Measurements from ENCODE around the gene OGDHL. TPM values are rescaled to one million over a fixed set of nuclear protein-coding genes. Genes with fewer than 3 reads are reported as not detected.
"Not testable (repeated sequence)": the region's sequence is repeated elsewhere in the genome, so short reads cannot be mapped to it uniquely, and the experiment has no call there.

The OGDHL gene
- total RNA-seq, 1 donor, result not detected

DNA sequence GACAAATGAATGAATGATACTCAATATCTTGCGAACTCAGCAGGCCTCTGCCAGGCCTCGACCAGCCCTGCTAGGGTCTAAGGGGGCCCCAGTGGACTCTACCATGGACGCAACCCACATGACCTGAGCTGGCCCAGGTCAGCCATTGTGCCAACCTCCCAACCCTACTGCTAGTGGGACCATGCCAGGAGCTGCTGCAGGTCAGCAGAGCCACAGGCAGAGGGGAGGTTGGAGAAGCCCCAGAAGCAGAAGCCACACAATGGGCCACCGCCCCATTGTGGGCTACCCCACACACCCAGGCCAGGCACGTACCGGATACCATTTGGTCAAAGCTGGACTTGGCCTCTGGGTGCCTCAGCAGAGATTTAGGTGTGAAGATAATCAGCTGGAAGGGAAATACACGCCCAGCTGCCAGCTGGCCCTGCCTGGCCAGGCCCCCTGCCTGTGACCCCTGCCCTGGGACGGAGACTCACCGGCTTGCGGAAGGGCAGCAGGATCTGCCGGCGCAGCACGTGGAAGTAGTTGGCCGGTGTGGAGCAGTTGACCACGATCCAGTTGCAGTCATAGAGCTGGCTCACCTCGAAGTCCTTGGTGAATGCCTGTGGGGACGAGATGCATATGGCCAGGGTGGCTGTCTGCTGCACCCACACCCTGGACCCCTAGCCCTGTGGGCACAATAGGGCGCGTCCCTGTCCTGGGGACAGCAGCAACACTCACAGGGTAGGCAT lies 24.5 kb downstream of the OGDHL start:
- no peaks in the 10 kb centered on the region for H3K9me3 ChIP-seq (ENCODE audit: low read depth, low read length)
- H3K4me1 ChIP-seq (ENCODE audit: insufficient read depth, low read length), result no peaks in the 10 kb centered on the region
- no peak overlapping the region for H3K4me3 ChIP-seq (ENCODE audit: low read length)
- no peaks in the 10 kb centered on the region for H3K27me3 ChIP-seq (ENCODE audit: insufficient read depth, low read length)

DNA sequence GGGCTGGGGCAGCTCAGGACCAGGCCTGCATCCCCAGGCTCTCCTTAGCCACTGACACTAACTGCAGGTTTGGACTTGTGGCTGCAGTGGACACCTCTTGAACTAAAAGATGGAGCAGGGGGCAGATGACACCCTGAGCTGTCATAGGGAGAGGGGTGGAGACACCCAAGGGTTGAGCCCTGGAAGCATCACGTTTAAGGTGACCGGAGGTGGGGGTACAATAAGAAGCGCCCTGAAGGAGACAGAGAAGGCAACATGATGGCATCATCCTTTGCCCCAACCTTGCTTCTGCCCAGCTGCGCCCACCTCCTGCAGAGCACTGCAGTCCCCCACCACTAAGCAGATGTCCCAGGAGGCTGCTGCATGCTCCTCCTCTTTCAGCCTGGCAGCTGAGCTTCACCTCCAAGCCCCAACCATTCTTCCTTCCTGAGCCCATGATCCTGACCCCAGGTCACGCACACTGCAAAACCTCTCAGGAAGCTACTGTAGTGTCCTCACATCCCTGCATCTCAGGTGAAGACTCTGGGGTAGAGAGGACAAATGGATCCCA lies 25.5 kb downstream of the OGDHL start:
- no peaks in the 10 kb centered on the region for H3K9me3 ChIP-seq (ENCODE audit: low read depth, low read length)
- no peaks in the 10 kb centered on the region for H3K27me3 ChIP-seq (ENCODE audit: insufficient read depth, low read length)

DNA sequence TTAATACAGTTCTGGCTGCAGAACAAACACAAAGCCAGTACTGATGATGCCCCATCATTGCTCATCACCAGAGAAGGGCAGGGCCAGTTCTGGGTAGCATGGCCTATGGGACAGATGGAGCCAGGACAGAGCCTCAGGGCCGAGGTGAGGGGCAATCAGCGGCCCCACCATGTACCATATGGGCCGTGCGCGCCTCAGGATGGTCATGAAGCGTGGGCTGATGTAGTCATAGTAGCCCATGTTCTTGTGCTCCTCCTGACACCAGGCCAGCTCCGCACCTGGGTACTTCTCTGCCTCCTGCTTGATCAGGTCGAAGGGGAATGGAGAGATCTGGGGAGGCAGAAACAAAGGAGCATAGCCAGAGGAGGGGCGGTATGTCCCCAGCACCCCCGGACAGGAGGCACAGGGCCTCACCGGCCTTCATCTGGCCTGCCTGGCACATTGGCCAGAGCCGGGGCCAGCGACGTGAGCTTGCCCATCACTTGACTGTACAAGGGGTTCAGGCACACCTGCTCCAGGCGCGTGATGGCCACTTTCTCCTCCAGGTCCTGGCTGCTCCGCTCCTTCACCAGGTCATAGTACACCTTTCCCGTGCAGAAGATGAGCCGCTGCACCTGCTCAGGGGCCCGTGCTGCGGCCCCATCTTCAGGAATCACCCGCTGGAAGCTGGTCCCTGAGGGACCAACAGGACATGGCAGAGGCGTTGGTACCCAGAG lies 26.1 kb downstream of the OGDHL start:
- no peaks in the 10 kb centered on the region for H3K27me3 ChIP-seq (ENCODE audit: insufficient read depth, low read length)
- H3K4me3 ChIP-seq (ENCODE audit: low read length), result no peak overlapping the region
- no peaks in the 10 kb centered on the region for H3K4me1 ChIP-seq (ENCODE audit: insufficient read depth, low read length)
- no peaks in the 10 kb centered on the region for H3K9me3 ChIP-seq (ENCODE audit: low read depth, low read length)

More for the DNA sequence above, 25.5 kb downstream of the OGDHL start:
- Histone ChIP-seq H3K4me3 (ENCODE audit: low read length) (no peak overlapping the region), H3K4me1 (ENCODE audit: insufficient read depth, low read length) (no peaks in the 10 kb centered on the region)

DNA sequence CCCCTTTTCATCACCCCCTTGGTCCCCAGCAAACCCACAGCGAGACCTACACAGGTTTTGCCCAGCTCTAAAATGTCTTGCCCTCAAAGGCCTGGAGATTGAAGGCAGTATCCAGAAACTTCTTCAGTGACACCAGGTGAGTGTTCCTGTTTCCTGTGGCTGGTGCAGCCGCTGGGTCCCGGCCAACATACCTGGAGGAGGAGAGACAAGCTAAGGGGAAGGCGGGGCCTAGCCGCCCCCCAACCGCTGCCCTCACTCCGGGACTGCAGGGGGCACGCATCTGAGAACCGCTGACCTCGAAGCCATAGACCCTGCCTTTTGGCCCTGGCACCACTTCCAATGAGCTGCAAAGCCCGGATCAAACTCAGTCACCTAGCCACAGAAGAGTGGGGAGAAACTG lies 27.0 kb downstream of the OGDHL start:
- Histone ChIP-seq H3K27me3 (ENCODE audit: insufficient read depth, low read length) (no peaks in the 10 kb centered on the region), H3K4me3 (ENCODE audit: low read length) (no peak overlapping the region), H3K4me1 (ENCODE audit: insufficient read depth, low read length) (no peaks in the 10 kb centered on the region), H3K9me3 (ENCODE audit: low read depth, low read length) (no peaks in the 10 kb centered on the region)

DNA sequence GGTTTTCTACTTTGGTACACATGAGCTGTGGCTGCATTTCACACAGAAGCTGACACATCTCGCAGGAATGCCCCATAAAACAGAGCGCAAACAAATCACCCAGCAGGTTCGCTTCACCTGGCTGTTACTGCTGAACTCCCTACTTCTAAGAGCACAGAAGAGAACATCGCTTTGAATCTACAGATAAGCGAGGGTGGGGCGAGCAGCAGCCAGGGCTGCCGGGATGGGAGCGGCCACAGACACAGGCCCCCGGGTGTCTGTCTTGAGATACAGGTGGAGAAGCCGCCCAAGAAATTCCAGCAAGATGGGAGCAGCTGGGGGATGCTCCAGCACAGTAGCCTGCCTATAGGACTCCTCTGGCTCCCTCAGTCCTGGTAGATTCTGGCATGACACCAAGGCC lies 27.4 kb downstream of the OGDHL start:
- Histone ChIP-seq H3K27me3 (ENCODE audit: insufficient read depth, low read length) (no peaks in the 10 kb centered on the region), H3K4me1 (ENCODE audit: insufficient read depth, low read length) (no peaks in the 10 kb centered on the region), H3K4me3 (ENCODE audit: low read length) (no peak overlapping the region), H3K9me3 (ENCODE audit: low read depth, low read length) (no peaks in the 10 kb centered on the region)

DNA sequence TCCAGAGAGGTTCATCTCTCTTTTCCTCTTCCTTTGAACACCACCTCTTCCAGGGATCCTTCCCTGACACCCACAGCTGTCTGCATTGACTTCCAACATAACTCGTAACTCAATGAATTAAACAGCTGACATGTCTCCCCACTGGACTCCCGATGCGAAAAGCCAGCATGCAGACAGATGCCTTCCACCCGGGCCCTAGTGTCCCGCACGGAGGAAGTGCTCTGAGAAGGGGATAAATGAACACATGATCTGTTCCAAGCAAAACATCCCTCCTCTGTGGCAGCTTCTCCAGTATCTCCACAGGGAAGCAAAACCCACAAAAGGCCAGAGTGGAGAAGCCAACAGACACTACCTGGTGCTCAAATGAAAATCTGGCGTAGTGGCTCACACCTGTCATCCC lies 28.3 kb downstream of the OGDHL start:
- Histone ChIP-seq H3K9me3 (ENCODE audit: low read depth, low read length) (no peaks in the 10 kb centered on the region), H3K4me3 (ENCODE audit: low read length) (no peak overlapping the region), H3K4me1 (ENCODE audit: insufficient read depth, low read length) (no peaks in the 10 kb centered on the region), H3K27me3 (ENCODE audit: insufficient read depth, low read length) (no peaks in the 10 kb centered on the region)

DNA sequence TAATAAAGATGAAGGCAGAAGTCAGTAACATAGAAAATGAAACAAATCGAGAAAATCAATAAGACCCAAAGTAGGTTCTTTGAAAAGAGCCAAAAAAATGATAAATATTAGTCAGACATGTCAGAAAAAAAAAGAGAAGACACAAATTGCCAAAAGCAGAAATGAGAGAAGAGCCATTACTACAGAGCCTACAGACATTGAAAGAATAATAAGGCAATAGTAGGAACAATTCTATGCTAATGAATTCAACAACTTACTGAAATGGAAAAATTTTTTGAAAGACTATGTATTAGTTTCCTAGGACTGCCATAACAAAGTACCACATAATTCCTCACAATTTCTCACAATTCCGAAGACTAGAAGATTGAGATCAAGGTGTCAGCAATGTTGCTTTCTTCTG lies 35.5 kb downstream of the OGDHL start:
- H3K4me3 ChIP-seq (ENCODE audit: low read length), result no peak overlapping the region
- H3K9me3 ChIP-seq (ENCODE audit: low read depth, low read length), result peaks cover 19% of the 10 kb centered on the region
- no peaks in the 10 kb centered on the region for H3K4me1 ChIP-seq (ENCODE audit: insufficient read depth, low read length)

DNA sequence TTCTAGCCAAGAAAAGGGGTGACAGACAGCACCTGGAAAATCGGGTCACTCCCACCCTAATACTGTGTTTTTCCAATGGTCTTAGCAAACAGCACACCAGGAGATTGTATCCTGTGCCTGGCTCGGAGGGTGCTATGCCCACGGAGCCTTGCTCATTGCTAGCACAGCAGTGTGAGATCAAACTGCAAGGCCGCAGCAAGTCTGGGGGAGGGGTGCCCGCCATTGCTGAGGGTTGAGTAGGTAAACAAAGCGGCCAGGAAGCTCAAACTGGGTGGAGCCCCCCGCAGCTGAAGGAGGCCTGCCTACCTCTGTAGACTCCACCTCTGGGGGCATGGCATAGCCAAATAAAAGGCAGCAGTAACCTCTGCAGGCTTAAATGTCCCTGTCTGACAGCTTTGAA lies 47.0 kb downstream of the OGDHL start:
- not testable (repeated sequence) for H3K4me1 ChIP-seq (ENCODE audit: insufficient read depth, low read length); H3K27me3 ChIP-seq (ENCODE audit: insufficient read depth, low read length); H3K4me3 ChIP-seq (ENCODE audit: low read length); H3K9me3 ChIP-seq (ENCODE audit: low read depth, low read length)

More for the DNA sequence above, 35.5 kb downstream of the OGDHL start:
- H3K27me3 ChIP-seq (ENCODE audit: insufficient read depth, low read length), result no peaks in the 10 kb centered on the region

DNA sequence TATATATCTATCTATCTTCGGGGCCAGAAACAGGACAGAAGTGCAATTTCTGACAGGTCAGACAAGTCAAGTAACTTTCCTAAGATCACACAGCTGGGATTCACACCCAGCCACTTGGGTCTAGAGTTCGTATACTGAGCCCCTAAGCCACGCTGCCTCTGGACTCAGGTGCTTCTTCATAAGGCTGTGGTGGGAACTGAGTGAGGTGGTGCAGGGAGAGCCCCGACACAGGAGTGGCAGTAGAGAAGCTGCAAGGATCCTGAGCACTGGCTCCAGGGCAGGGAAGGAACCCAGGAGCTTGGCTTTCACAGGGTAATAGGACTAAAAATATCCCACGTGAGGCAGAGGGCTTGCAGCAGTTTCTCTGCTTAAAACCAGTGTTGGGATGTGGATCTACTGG lies 48.9 kb downstream of the OGDHL start:
- H3K27me3 ChIP-seq (ENCODE audit: insufficient read depth, low read length), result no peaks in the 10 kb centered on the region
- no peaks in the 10 kb centered on the region for H3K9me3 ChIP-seq (ENCODE audit: low read depth, low read length)

DNA sequence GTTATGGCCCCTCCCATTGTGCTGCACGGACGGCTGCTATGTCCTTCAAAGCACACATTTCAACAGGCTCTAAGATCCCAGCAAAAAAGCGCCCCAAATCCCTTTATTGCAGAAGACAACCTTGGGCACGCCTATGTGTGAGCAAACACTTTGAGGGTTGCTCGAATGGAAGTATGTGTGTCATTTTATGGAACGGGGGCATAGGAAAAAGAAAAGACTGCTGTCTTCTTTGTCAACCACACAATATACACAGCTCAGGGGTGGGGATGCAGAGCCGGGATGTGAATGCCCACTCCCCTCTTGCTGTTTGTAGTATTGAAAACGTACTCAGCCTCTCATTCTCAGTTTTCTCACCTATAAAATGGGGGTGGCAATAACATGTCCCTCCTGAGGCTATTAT lies 50.6 kb downstream of the OGDHL start:
- Histone ChIP-seq H3K4me3 (ENCODE audit: low read length) (no peak overlapping the region), H3K9me3 (ENCODE audit: low read depth, low read length) (no peaks in the 10 kb centered on the region)

More for the DNA sequence above, 48.9 kb downstream of the OGDHL start:
- no peak overlapping the region for H3K4me3 ChIP-seq (ENCODE audit: low read length)
- H3K4me1 ChIP-seq (ENCODE audit: insufficient read depth, low read length), result no peaks in the 10 kb centered on the region

DNA sequence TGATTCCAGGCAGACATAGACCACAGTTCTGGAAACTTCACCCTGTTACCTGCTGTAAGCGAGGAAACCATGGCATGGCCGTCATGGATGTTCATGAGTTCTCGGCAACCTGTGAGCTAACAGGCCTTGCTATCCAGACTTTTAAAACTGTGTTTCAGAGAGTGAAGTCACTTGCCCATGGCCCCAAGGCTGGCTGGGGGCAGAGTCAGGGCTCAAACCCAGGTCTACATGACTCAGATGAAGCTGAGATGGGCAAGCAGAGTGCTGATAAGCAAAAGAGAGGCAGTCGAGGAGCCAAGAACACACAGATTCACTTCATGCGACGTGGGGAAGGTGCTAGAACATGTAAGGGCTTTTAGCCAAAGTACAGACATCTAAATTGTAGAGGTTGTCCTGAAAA lies 51.2 kb downstream of the OGDHL start:
- no peaks in the 10 kb centered on the region for H3K4me1 ChIP-seq (ENCODE audit: insufficient read depth, low read length)
- no peaks in the 10 kb centered on the region for H3K9me3 ChIP-seq (ENCODE audit: low read depth, low read length)
- H3K27me3 ChIP-seq (ENCODE audit: insufficient read depth, low read length), result no peaks in the 10 kb centered on the region
- H3K4me3 ChIP-seq (ENCODE audit: low read length), result no peak overlapping the region

More for the DNA sequence above, 50.6 kb downstream of the OGDHL start:
- Histone ChIP-seq H3K4me1 (ENCODE audit: insufficient read depth, low read length) (no peaks in the 10 kb centered on the region), H3K27me3 (ENCODE audit: insufficient read depth, low read length) (no peaks in the 10 kb centered on the region)

DNA sequence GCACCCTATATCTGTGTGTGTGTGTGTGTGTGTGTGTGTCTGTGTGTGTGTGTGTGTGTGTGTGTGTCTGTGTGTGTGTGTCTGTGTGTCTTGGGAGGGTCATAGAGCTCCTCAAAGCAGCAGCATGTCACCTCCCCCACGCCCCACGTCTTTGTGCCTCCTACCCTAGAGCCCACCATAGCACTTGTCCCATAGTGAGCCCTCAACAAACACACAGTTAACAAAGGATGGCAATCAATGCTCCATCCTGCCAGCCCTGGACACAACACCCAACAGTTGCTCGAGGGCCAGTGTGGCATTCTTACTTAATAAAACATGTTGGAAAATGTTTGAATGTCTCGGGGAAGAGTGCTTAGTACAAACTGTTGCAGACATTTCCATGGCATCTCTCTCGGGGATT lies 52.2 kb downstream of the OGDHL start:
- no peaks in the 10 kb centered on the region for H3K27me3 ChIP-seq (ENCODE audit: insufficient read depth, low read length)
- H3K9me3 ChIP-seq (ENCODE audit: low read depth, low read length), result no peaks in the 10 kb centered on the region
- H3K4me3 ChIP-seq (ENCODE audit: low read length), result no peak overlapping the region
- H3K4me1 ChIP-seq (ENCODE audit: insufficient read depth, low read length), result no peaks in the 10 kb centered on the region

DNA sequence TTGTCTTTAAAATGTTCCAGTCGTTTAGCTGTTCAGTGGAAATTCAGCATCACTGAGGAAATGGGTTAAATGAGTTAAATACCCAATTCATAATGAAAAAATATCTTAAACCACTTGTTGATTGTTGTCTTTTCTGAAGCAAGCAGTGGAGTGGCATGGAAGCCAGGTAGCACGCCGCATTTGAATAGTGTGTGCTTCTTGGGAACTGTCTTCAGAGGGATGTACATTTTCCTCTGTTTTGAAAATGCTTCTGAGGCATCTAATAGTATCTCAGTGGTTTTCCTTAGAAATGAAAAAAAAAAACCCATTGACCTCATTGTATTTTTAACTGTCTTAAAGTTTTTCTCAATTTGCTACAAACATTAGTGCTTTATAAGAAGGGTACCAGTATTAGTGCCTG lies 54.5 kb downstream of the OGDHL start:
- no peaks in the 10 kb centered on the region for H3K27me3 ChIP-seq (ENCODE audit: insufficient read depth, low read length)
- H3K9me3 ChIP-seq (ENCODE audit: low read depth, low read length), result no peaks in the 10 kb centered on the region
- H3K4me3 ChIP-seq (ENCODE audit: low read length), result no peak overlapping the region
- no peaks in the 10 kb centered on the region for H3K4me1 ChIP-seq (ENCODE audit: insufficient read depth, low read length)

DNA sequence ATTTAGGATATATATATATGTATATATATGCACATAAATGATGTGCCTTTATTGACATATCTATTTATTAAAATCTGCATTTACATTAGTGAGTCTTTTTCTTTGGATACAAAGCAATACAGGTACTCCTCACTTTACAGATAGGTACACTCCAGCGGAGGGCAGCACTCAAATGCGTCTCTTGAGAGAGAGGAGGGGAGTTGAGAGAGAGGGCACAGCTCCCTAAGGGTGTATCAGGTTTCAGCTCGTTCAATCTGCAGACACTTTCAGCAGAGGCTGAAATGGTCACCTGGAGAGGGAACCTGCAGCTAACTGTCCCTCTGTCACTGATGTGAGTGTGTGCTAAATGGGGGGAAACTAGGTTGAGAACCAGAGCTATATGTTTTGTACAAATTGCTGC lies 61.1 kb downstream of the OGDHL start:
- no peaks in the 10 kb centered on the region for H3K9me3 ChIP-seq (ENCODE audit: low read depth, low read length)
- no peak overlapping the region for H3K4me3 ChIP-seq (ENCODE audit: low read length)
- no peaks in the 10 kb centered on the region for H3K4me1 ChIP-seq (ENCODE audit: insufficient read depth, low read length)
- no peaks in the 10 kb centered on the region for H3K27me3 ChIP-seq (ENCODE audit: insufficient read depth, low read length)

DNA sequence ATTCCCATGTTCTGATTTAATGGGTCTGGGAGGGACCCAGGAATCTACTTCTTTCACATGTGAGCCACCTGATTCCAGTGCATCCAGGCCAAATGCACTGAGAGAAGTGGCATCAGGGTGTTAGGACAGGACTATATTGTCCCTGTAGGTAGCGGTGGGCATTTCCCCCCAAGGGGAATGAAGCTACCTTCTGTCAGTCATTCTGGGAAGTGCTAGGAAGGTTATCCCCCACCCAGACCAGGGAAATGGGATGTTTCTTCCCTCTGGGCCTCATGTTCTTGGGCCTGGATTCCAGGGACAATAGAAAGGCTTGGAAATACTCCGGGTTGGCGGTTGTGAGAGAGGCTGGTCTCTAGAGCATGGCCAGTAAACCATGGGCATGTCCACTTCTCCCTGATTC lies 61.9 kb downstream of the OGDHL start:
- no peaks in the 10 kb centered on the region for H3K9me3 ChIP-seq (ENCODE audit: low read depth, low read length)

DNA sequence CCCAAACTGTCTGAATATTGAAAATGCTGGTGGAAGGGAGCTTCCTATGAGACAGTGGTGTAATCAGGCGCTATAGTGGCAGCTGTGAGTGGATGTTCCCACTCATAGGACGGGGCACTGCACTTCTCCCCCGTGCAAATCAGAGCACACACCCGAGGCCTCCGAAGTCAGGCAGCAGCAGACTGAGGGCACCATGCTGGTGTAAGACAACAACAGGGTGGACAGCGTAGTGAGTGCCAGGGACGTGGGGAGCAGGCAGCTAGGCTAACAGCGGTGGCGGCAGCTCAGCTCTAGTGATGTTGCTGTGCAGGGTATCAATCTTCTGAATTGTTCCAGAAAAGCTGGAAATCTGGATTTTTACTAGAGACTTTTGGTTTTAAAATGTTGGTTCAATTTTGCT lies 63.4 kb downstream of the OGDHL start:
- Histone ChIP-seq H3K9me3 (ENCODE audit: low read depth, low read length) (no peaks in the 10 kb centered on the region), H3K27me3 (ENCODE audit: insufficient read depth, low read length) (no peaks in the 10 kb centered on the region), H3K4me3 (ENCODE audit: low read length) (no peak overlapping the region), H3K4me1 (ENCODE audit: insufficient read depth, low read length) (no peaks in the 10 kb centered on the region)

More for the DNA sequence above, 61.9 kb downstream of the OGDHL start:
- H3K27me3 ChIP-seq (ENCODE audit: insufficient read depth, low read length), result no peaks in the 10 kb centered on the region
- H3K4me3 ChIP-seq (ENCODE audit: low read length), result no peak overlapping the region
- no peaks in the 10 kb centered on the region for H3K4me1 ChIP-seq (ENCODE audit: insufficient read depth, low read length)
